ENCODE measurements around the gene TADA2B. TPM values are rescaled to one million over a fixed set of nuclear protein-coding genes. Genes with fewer than 3 reads are reported as not detected.

The TADA2B gene
- total and polyA plus RNA-seq, 4 donors, result 3.6 to 13.8 (median 12.6) TPM

DNA sequence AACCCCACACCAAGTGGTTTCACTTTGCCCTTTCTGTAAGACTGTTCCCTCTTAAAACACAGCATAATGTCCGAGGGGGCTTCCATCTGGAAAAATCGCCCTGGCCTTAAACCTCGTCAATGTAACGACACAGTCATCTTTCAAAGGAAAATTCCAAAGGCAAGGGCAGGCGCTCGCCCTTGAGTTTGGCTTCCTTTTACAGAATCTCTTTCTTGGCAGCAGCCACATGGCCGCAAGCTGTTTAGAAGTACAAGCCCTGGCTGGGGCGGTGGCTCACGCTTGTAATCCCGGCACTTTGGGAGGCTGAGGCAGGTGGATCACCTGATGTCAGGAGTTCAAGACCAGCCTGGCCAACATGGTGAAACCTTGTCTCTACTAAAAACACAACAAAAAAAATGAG, 51.7 kb downstream of the TADA2B start:
- no peaks in the 10 kb centered on the region for H3K4me1 ChIP-seq (ENCODE audit: control insufficient read depth in 4 of 4, insufficient read depth in 4 of 4, low read length in 3 of 4)
- no peak overlapping the region for H3K27ac ChIP-seq (ENCODE audit: low read depth in 1 of 2, low read length in 2 of 2)
- no peak overlapping the region for H3K4me3 ChIP-seq (ENCODE audit: low read depth in 1 of 3, low read length in 3 of 3)
- H3K9me3 ChIP-seq (ENCODE audit: control insufficient read depth in 4 of 4, low read length in 3 of 4), result no peaks in the 10 kb centered on the region
- H3K9ac ChIP-seq (ENCODE audit: low read depth in 1 of 2, low read length in 2 of 2), result no peak overlapping the region
- TF ChIP-seq FOXA2 (IDR thresholded peaks at IDR 0.05) (no peak), NR2F2 (IDR thresholded peaks at IDR 0.05) (no peak), EGR1 (IDR thresholded peaks at IDR 0.05; ENCODE audit: low read depth in 2 of 2) (no peak), JUND (IDR thresholded peaks at IDR 0.05) (no peak), GABPA (IDR thresholded peaks at IDR 0.05 in 1 of 2, conservative IDR thresholded peaks at IDR 0.05 in 1 of 2) (no peak), RAD21 (IDR thresholded peaks at IDR 0.05) (no peak), TAF1 (conservative IDR thresholded peaks at IDR 0.05) (no peak), HNF4A (conservative IDR thresholded peaks at IDR 0.05) (no peak), HNF4G (IDR thresholded peaks at IDR 0.05) (no peak), FOXA1 (IDR thresholded peaks at IDR 0.05) (no peak)
- TF ChIP-seq, protein P1, sequence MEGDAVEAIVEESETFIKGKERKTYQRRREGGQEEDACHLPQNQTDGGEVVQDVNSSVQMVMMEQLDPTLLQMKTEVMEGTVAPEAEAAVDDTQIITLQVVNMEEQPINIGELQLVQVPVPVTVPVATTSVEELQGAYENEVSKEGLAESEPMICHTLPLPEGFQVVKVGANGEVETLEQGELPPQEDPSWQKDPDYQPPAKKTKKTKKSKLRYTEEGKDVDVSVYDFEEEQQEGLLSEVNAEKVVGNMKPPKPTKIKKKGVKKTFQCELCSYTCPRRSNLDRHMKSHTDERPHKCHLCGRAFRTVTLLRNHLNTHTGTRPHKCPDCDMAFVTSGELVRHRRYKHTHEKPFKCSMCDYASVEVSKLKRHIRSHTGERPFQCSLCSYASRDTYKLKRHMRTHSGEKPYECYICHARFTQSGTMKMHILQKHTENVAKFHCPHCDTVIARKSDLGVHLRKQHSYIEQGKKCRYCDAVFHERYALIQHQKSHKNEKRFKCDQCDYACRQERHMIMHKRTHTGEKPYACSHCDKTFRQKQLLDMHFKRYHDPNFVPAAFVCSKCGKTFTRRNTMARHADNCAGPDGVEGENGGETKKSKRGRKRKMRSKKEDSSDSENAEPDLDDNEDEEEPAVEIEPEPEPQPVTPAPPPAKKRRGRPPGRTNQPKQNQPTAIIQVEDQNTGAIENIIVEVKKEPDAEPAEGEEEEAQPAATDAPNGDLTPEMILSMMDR (IDR thresholded peaks at IDR 0.05; ENCODE audit: low read depth, low read length, missing input control), result no peak
- TF ChIP-seq, protein P2, sequence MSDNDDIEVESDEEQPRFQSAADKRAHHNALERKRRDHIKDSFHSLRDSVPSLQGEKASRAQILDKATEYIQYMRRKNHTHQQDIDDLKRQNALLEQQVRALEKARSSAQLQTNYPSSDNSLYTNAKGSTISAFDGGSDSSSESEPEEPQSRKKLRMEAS (IDR thresholded peaks at IDR 0.05), result no peak
- TF ChIP-seq, protein P3, sequence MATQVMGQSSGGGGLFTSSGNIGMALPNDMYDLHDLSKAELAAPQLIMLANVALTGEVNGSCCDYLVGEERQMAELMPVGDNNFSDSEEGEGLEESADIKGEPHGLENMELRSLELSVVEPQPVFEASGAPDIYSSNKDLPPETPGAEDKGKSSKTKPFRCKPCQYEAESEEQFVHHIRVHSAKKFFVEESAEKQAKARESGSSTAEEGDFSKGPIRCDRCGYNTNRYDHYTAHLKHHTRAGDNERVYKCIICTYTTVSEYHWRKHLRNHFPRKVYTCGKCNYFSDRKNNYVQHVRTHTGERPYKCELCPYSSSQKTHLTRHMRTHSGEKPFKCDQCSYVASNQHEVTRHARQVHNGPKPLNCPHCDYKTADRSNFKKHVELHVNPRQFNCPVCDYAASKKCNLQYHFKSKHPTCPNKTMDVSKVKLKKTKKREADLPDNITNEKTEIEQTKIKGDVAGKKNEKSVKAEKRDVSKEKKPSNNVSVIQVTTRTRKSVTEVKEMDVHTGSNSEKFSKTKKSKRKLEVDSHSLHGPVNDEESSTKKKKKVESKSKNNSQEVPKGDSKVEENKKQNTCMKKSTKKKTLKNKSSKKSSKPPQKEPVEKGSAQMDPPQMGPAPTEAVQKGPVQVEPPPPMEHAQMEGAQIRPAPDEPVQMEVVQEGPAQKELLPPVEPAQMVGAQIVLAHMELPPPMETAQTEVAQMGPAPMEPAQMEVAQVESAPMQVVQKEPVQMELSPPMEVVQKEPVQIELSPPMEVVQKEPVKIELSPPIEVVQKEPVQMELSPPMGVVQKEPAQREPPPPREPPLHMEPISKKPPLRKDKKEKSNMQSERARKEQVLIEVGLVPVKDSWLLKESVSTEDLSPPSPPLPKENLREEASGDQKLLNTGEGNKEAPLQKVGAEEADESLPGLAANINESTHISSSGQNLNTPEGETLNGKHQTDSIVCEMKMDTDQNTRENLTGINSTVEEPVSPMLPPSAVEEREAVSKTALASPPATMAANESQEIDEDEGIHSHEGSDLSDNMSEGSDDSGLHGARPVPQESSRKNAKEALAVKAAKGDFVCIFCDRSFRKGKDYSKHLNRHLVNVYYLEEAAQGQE (IDR thresholded peaks at IDR 0.05), result no peak
- TF ChIP-seq, protein P4, sequence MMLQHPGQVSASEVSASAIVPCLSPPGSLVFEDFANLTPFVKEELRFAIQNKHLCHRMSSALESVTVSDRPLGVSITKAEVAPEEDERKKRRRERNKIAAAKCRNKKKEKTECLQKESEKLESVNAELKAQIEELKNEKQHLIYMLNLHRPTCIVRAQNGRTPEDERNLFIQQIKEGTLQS (IDR thresholded peaks at IDR 0.05), result no peak
- DNase-seq (ENCODE audit: low spot score), result no peak
- no peaks in the 10 kb centered on the region for H3K27me3 ChIP-seq (ENCODE audit: control insufficient read depth in 4 of 4, insufficient read depth in 4 of 4, low read length in 3 of 4)
- 89% methylated on average over 10 of the region's 10 CpGs for WGBS
- H3K36me3 ChIP-seq (ENCODE audit: control insufficient read depth in 4 of 4, insufficient read depth in 3 of 4, low read depth in 1 of 4, low read length in 3 of 4), result no peaks in the 10 kb centered on the region

DNA sequence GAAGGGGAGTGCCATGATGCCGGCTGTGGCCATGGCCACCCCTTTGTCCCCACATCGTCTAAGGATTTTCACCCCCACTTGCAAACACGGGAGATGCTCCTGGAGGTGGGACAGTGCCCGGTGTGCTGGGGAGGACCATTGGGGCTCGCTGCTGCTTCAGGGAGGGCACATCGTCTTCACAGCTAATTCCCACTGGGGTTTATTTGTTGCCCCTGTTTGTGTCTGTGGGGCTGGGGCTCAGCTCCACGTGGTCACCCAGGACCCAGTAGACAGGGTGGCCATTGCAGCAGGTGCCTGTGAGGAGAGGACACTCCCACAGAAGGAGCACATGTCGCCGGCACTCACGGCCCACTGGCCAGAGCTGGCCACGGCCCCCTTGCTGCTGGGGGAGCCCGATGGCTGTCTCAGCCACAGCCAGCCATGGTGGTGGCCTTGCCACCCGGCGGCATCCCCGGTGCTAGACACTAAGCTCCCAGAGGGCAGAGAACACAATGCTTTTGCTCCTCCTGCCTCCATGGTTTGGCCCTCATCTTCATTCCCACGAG, 52.5 kb downstream of the TADA2B start:
- Histone ChIP-seq H3K4me1 (ENCODE audit: control insufficient read depth in 4 of 4, insufficient read depth in 4 of 4, low read length in 3 of 4) (no peaks in the 10 kb centered on the region), H3K9me3 (ENCODE audit: control insufficient read depth in 4 of 4, low read length in 3 of 4) (no peaks in the 10 kb centered on the region), H3K36me3 (ENCODE audit: control insufficient read depth in 4 of 4, insufficient read depth in 3 of 4, low read depth in 1 of 4, low read length in 3 of 4) (no peaks in the 10 kb centered on the region), H3K27me3 (ENCODE audit: control insufficient read depth in 4 of 4, insufficient read depth in 4 of 4, low read length in 3 of 4) (no peaks in the 10 kb centered on the region), H3K4me3 (ENCODE audit: low read depth in 1 of 3, low read length in 3 of 3) (no peak overlapping the region), H3K27ac (ENCODE audit: low read depth in 1 of 2, low read length in 2 of 2) (no peak overlapping the region), H3K9ac (ENCODE audit: low read depth in 1 of 2, low read length in 2 of 2) (no peak overlapping the region)
- 90% methylated on average over 16 of the region's 16 CpGs for WGBS
- no peak for DNase-seq (ENCODE audit: low spot score)
- TF ChIP-seq RAD21 (IDR thresholded peaks at IDR 0.05) (no peak), YY1 (IDR thresholded peaks at IDR 0.05) (no peak), FOXA1 (IDR thresholded peaks at IDR 0.05) (no peak), EGR1 (IDR thresholded peaks at IDR 0.05; ENCODE audit: low read depth in 2 of 2) (no peak), JUND (IDR thresholded peaks at IDR 0.05) (no peak), TAF1 (conservative IDR thresholded peaks at IDR 0.05) (no peak)
- TF ChIP-seq, protein P3 (IDR thresholded peaks at IDR 0.05), result no peak
- TF ChIP-seq, protein P4 (IDR thresholded peaks at IDR 0.05), result no peak
- TF ChIP-seq, protein P5, sequence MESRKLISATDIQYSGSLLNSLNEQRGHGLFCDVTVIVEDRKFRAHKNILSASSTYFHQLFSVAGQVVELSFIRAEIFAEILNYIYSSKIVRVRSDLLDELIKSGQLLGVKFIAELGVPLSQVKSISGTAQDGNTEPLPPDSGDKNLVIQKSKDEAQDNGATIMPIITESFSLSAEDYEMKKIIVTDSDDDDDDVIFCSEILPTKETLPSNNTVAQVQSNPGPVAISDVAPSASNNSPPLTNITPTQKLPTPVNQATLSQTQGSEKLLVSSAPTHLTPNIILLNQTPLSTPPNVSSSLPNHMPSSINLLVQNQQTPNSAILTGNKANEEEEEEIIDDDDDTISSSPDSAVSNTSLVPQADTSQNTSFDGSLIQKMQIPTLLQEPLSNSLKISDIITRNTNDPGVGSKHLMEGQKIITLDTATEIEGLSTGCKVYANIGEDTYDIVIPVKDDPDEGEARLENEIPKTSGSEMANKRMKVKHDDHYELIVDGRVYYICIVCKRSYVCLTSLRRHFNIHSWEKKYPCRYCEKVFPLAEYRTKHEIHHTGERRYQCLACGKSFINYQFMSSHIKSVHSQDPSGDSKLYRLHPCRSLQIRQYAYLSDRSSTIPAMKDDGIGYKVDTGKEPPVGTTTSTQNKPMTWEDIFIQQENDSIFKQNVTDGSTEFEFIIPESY (IDR thresholded peaks at IDR 0.05), result no peak
- TF ChIP-seq, protein P1 (IDR thresholded peaks at IDR 0.05; ENCODE audit: low read depth, low read length, missing input control), result no peak
- TF ChIP-seq, protein P2 (IDR thresholded peaks at IDR 0.05), result no peak
